ENCODE measurements around the gene EIF6. TPM values are rescaled to one million over a fixed set of nuclear protein-coding genes. Genes with fewer than 3 reads are reported as not detected.

The EIF6 gene
- total RNA-seq, 1 donor from 2014 or later: 124 TPM

DNA sequence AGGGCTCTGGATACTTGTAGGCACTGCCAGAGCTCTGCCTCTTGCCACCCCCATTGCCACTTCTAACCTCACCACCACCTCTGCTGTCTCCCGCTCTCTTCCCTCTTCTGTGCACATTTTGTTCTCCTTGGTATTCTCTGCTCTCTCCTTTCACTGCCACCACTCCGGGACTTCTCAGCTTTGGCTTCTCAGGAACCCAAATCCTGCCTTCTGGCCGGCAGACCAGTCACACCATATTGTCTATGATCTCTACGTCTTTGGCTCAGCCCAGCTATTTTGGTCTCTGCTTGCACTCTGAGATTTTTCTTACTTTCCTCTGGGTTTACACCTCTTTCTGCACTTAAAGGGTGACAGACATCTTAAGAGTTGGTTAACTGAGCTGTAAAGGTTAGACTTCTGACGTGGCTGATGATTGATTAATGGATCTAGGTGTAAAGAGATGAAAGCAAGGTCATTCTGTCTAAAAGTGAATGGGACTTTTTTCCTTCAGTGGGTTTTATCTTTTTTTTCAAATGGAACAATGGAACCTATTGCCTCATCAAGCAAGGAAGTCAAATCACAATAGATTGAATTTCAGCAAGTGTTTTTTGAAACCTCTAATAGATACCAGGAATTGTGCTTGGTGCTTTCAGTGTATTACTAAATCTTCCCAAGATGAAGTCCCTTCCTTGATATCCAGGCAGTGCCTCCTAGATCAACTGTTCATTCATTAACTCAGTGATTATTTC, 44.3 kb downstream of the EIF6 start:
- H3K4me3 ChIP-seq: no peak overlapping the region
- no peaks in the 10 kb centered on the region for H3K27me3 ChIP-seq
- H3K36me3 ChIP-seq: no peaks in the 10 kb centered on the region
- no peaks in the 10 kb centered on the region for H3K4me1 ChIP-seq
- TF ChIP-seq POLR2A (IDR thresholded peaks at IDR 0.05): no peak
- TF ChIP-seq POLR2AphosphoS5 (IDR thresholded peaks at IDR 0.05; ENCODE audit: insufficient read depth in 1 of 2, low read depth in 1 of 2): no peak
- TF ChIP-seq, protein P1, sequence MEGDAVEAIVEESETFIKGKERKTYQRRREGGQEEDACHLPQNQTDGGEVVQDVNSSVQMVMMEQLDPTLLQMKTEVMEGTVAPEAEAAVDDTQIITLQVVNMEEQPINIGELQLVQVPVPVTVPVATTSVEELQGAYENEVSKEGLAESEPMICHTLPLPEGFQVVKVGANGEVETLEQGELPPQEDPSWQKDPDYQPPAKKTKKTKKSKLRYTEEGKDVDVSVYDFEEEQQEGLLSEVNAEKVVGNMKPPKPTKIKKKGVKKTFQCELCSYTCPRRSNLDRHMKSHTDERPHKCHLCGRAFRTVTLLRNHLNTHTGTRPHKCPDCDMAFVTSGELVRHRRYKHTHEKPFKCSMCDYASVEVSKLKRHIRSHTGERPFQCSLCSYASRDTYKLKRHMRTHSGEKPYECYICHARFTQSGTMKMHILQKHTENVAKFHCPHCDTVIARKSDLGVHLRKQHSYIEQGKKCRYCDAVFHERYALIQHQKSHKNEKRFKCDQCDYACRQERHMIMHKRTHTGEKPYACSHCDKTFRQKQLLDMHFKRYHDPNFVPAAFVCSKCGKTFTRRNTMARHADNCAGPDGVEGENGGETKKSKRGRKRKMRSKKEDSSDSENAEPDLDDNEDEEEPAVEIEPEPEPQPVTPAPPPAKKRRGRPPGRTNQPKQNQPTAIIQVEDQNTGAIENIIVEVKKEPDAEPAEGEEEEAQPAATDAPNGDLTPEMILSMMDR (IDR thresholded peaks at IDR 0.05): no peak
- intact Hi-C loops (cut with DNase I): no loop called here
- H3K9me3 ChIP-seq: no peaks in the 10 kb centered on the region
- H3K27ac ChIP-seq: no peak overlapping the region
- no peak for DNase-seq (ENCODE audit: extremely low spot score in 2 of 2)

DNA sequence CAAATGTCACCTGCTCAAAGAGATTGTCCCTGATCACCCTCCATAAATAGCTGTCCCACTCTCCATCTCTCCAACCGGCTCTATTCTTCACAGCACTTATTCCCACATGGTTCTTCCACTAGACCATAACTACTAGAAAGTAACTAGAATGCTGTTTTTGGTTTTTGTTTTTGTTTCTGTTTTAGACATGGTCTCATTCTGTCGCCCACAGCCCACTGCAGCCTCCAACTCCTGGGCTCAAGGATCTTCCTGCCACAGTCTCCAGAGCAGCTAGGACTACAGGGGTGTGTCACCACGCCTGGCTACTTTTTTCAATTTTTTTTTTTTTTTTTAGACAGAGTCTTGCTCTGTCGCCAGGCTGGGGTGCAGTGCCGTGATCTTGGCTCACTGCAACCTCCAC, 45.8 kb downstream of the EIF6 start:
- intact Hi-C loops (cut with DNase I): no loop called here
- Histone ChIP-seq H3K4me1 (no peaks in the 10 kb centered on the region), H3K27ac (no peak overlapping the region), H3K27me3 (no peaks in the 10 kb centered on the region), H3K36me3 (no peaks in the 10 kb centered on the region), H3K4me3 (no peak overlapping the region), H3K9me3 (no peaks in the 10 kb centered on the region)
- DNase-seq (ENCODE audit: extremely low spot score in 2 of 2): no peak
- TF ChIP-seq POLR2AphosphoS5 (IDR thresholded peaks at IDR 0.05; ENCODE audit: insufficient read depth in 1 of 2, low read depth in 1 of 2): no peak

DNA sequence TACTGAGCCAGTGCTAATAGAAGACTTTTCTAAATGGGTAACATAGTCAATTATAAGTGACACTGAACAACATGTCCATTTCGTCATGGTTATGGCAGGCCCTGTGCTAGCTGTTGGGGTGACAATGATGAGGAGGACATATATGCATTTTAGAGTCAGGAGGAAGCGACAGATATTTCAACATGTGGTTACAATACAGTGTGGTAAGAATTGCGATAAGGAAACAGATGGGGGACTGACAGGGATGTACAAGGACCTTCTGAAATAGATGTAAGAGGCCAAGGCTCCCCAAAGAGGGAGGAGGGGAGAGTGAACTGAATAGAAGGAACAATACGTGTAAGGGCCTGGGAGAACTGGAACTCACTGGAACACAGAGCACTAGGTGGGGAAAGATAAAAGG, 46.4 kb downstream of the EIF6 start:
- intact Hi-C loops (cut with DNase I): no loop called here
- Histone ChIP-seq H3K36me3 (no peaks in the 10 kb centered on the region), H3K4me3 (no peak overlapping the region), H3K27me3 (no peaks in the 10 kb centered on the region), H3K4me1 (no peaks in the 10 kb centered on the region), H3K27ac (no peak overlapping the region), H3K9me3 (no peaks in the 10 kb centered on the region)
- no peak for DNase-seq (ENCODE audit: extremely low spot score in 2 of 2)
- TF ChIP-seq POLR2A (IDR thresholded peaks at IDR 0.05): no peak
- TF ChIP-seq POLR2AphosphoS5 (IDR thresholded peaks at IDR 0.05; ENCODE audit: insufficient read depth in 1 of 2, low read depth in 1 of 2): no peak
- TF ChIP-seq, protein P1 (IDR thresholded peaks at IDR 0.05): no peak

DNA sequence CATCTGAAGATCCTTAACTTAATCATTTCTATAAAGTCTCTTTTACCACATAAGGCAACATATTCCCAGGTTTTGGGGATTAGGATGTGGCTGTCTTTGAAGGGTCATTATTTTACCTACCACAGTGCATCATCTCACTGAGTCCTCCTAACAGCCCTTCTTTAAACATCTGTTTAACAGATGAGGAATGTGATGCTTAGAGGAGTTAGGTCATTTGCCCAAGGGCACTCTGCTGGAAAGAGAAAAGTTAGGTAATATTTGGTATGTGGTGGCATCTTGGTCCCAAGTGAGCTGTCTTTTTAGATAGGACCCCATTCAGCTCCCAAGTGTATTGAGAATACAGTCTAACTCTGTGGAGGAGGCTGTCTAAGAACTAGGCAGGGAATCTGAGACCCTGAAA, 47.1 kb downstream of the EIF6 start:
- TF ChIP-seq, protein P1 (IDR thresholded peaks at IDR 0.05): no peak

DNA sequence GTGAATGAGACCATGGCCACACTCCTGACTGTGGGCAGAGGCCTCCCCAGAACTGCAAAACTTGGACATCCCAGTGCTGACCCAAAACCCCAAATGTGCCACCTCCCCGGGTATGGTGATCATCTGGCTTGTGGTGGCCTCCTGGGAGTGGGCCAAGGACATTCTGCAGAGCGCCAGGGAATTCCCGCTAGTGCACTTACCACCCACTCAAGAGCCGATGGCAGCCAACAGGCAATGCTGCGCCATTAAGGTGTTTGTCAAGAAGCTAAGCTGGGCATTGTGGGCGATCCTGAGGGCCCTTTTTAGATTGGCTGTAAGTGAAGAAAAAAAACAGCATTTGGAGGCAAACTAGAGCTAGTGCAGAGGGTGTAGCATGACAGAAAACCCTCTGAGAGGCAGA, 48.7 kb downstream of the EIF6 start:
- Histone ChIP-seq H3K9me3 (no peaks in the 10 kb centered on the region), H3K4me3 (no peak overlapping the region), H3K27ac (no peak overlapping the region), H3K4me1 (no peaks in the 10 kb centered on the region), H3K36me3 (no peaks in the 10 kb centered on the region), H3K27me3 (no peaks in the 10 kb centered on the region)
- TF ChIP-seq, protein P1 (IDR thresholded peaks at IDR 0.05): no peak
- TF ChIP-seq POLR2A (IDR thresholded peaks at IDR 0.05) (no peak), POLR2AphosphoS5 (IDR thresholded peaks at IDR 0.05; ENCODE audit: insufficient read depth in 1 of 2, low read depth in 1 of 2) (no peak)
- DNase-seq (ENCODE audit: extremely low spot score in 2 of 2): no peak
- intact Hi-C loops (cut with DNase I): no loop called here

More for the DNA sequence above, 47.1 kb downstream of the EIF6 start:
- Histone ChIP-seq H3K4me3 (no peak overlapping the region), H3K4me1 (no peaks in the 10 kb centered on the region), H3K27ac (no peak overlapping the region), H3K27me3 (no peaks in the 10 kb centered on the region), H3K36me3 (no peaks in the 10 kb centered on the region), H3K9me3 (no peaks in the 10 kb centered on the region)
- no peak for DNase-seq (ENCODE audit: extremely low spot score in 2 of 2)
- intact Hi-C loops (cut with DNase I): no loop called here
